Hepatocyte (in vitro differentiated cells): ENCODE data around the gene ZPR1. TPM values are rescaled to one million over a fixed set of nuclear protein-coding genes. Genes with fewer than 3 reads are reported as not detected.

Experiments used
- DNase-seq: peaks from one replicate; pipeline ENCODE4 v3.0.0-alpha.2; 2016; ENCODE audit warnings: low spot score
- H2AFZ ChIP-seq: fragments of 200-600 bp; sonication (generic); 2 replicates; pipeline ENCODE4 v1.6.0; 2016; ENCODE audit warnings: antibody characterized with exemption, mild to moderate bottlenecking
- H3K27ac ChIP-seq: fragments of 200-600 bp; sonication (generic); 2 replicates; pipeline ENCODE4 v1.5.1; 2016; ENCODE audit warnings: mild to moderate bottlenecking
- H3K27me3 ChIP-seq: fragments of 200-600 bp; sonication (generic); 2 replicates; pipeline ENCODE4 v1.6.1; 2016
- H3K36me3 ChIP-seq: fragments of 200-600 bp; sonication (generic); replicated peaks from 2 replicates; pipeline ENCODE4 v1.5.1; 2016; ENCODE audit warnings: low read depth; ENCODE audit not compliant: insufficient read depth
- H3K4me1 ChIP-seq: fragments of 200-600 bp; sonication (generic); 2 replicates; pipeline ENCODE4 v1.5.1; 2016; ENCODE audit warnings: mild to moderate bottlenecking, moderate library complexity; ENCODE audit not compliant: insufficient read depth
- H3K4me2 ChIP-seq: fragments of 200-600 bp; sonication (generic); 2 replicates; pipeline ENCODE4 v1.6.0; 2016
- H3K4me3 ChIP-seq: fragments of 200-600 bp; sonication (generic); 2 replicates; pipeline ENCODE4 v1.5.1; 2016; ENCODE audit warnings: mild to moderate bottlenecking
- H3K79me2 ChIP-seq: fragments of 200-600 bp; sonication (generic); 2 replicates; pipeline ENCODE4 v1.6.0; 2017; ENCODE audit warnings: mild to moderate bottlenecking
- H3K9me2 ChIP-seq: fragments of 200-600 bp; sonication (generic); replicated peaks from 2 replicates; pipeline ENCODE4 v1.6.0; 2017; ENCODE audit warnings: mild to moderate bottlenecking; ENCODE audit not compliant: insufficient read depth
- H3K9me3 ChIP-seq: fragments of 200-600 bp; sonication (generic); 2 replicates; pipeline ENCODE4 v1.5.1; 2016; ENCODE audit warnings: low read depth, mild to moderate bottlenecking
- H4K20me1 ChIP-seq: fragments of 200-600 bp; sonication (generic); 2 replicates; pipeline ENCODE4 v1.6.0; 2016; ENCODE audit warnings: mild to moderate bottlenecking; ENCODE audit not compliant: insufficient read depth, poor library complexity, severe bottlenecking
- CTCF ChIP-seq: fragments of 200-600 bp; sonication (generic); IDR thresholded peaks from 2 replicates; pipeline ENCODE4 v1.5.1; 2016; ENCODE audit warnings: antibody characterized with exemption, mild to moderate bottlenecking; ENCODE audit not compliant: poor library complexity
- EZH2 ChIP-seq: fragments of 200-600 bp; sonication (generic); IDR thresholded peaks from 2 replicates; pipeline ENCODE4 v1.6.1; 2016; ENCODE audit warnings: antibody characterized with exemption, mild to moderate bottlenecking, borderline replicate concordance
- EZH2phosphoT487 ChIP-seq: fragments of 200-600 bp; sonication (generic); IDR thresholded peaks from one replicate; pipeline ENCODE4 v1.6.1; 2018; ENCODE audit warnings: antibody characterized with exemption, mild to moderate bottlenecking, low read depth, moderate library complexity; ENCODE audit not compliant: unreplicated experiment, severe bottlenecking
- WGBS: methylation state at CpG from one replicate; pipeline ENCODE4 v1.1.6; 2016; ENCODE audit warnings: low lambda C conversion rate; ENCODE audit errors: missing lambda C conversion rate; 5-methylcytosine and 5-hydroxymethylcytosine counted together
- polyA plus RNA-seq: library from polyadenylated mRNA; unstranded; fragments of >200 nt; fragmentation: Nextera tagmentation; extraction: Ambion mirVana; gene quantifications from 2 replicates; pipeline ENCODE4 v1.2.1, GENCODE V29; 2016
- total RNA-seq: library from RNA; depleted of rRNA; stranded (reverse); fragments of >200 nt; gene quantifications from 2 replicates; pipeline ENCODE4 v1.2.3, GENCODE V29; 2014

Gene ZPR1
- total and polyA plus RNA-seq, 2 experiments from 2014 or later = 38.6 to 50.1 TPM

GRCh38 chr11:116725434-116726221, 62.2 kb downstream of the ZPR1 start:
- no peaks in the 10 kb centered on the region for H3K79me2 ChIP-seq
- H3K9me2 ChIP-seq = no peaks in the 10 kb centered on the region
- no peaks in the 10 kb centered on the region for H3K36me3 ChIP-seq
- H3K4me3 ChIP-seq = no peak overlapping the region
- DNase-seq = no peak
- H3K27ac ChIP-seq = no peak overlapping the region
- no peak overlapping the region for H2AFZ ChIP-seq
- 82% methylated on average over 18 of the region's 19 CpGs for WGBS
- no peaks in the 10 kb centered on the region for H4K20me1 ChIP-seq
- no peak overlapping the region for H3K4me2 ChIP-seq
- TF ChIP-seq CTCF (no peak), EZH2phosphoT487 (no peak), EZH2 (no peak)
- no peaks in the 10 kb centered on the region for H3K9me3 ChIP-seq
- H3K4me1 ChIP-seq = no peaks in the 10 kb centered on the region
- H3K27me3 ChIP-seq = peaks cover 5% of the 10 kb centered on the region

- Histone ChIP-seq H3K4me2 (no peak overlapping the region), H3K9me3 (no peaks in the 10 kb centered on the region), H3K36me3 (no peaks in the 10 kb centered on the region), H3K4me3 (no peak overlapping the region), H3K79me2 (no peaks in the 10 kb centered on the region), H3K9me2 (no peaks in the 10 kb centered on the region), H3K27me3 (peaks cover 5% of the 10 kb centered on the region), H3K27ac (no peak overlapping the region), H3K4me1 (no peaks in the 10 kb centered on the region), H4K20me1 (no peaks in the 10 kb centered on the region), H2AFZ (no peak overlapping the region)
- DNase-seq = no peak
- WGBS = 75% methylated on average over 6 of the region's 6 CpGs
- TF ChIP-seq EZH2phosphoT487 (no peak), CTCF (no peak), EZH2 (no peak)
These were observed 63.0 kb downstream of the ZPR1 start for GRCh38 chr11:116724813-116725212.

Other genes with a start within 250 kb of the ZPR1 start
- gene BUD13, start 15.0 kb downstream of the ZPR1 start, total RNA-seq = 11.8 and 12.6 TPM in 2 replicates
- gene BUD13, start 15.0 kb downstream of the ZPR1 start, polyA plus RNA-seq = 9.9 and 11.1 TPM in 2 replicates
- gene APOA5, start 3.9 kb upstream of the ZPR1 start, total RNA-seq = 16.3 and 20.3 TPM in 2 replicates
- 13.4 and 14.6 TPM in 2 replicates for gene APOA5, start 3.9 kb upstream of the ZPR1 start, polyA plus RNA-seq
- gene APOA4, start 35.3 kb upstream of the ZPR1 start, total RNA-seq = 1,055 and 1,133 TPM in 2 replicates
- gene APOA4, start 35.3 kb upstream of the ZPR1 start, polyA plus RNA-seq = 548 and 810 TPM in 2 replicates
- 2,309 and 2,825 TPM in 2 replicates for gene APOC3, start 41.9 kb upstream of the ZPR1 start, total RNA-seq
- 1,438 and 2,125 TPM in 2 replicates for gene APOC3, start 41.9 kb upstream of the ZPR1 start, polyA plus RNA-seq
- gene APOA1, start 49.6 kb upstream of the ZPR1 start, total RNA-seq = 4,253 and 4,361 TPM in 2 replicates
- 5,326 and 7,624 TPM in 2 replicates for gene APOA1, start 49.6 kb upstream of the ZPR1 start, polyA plus RNA-seq